Stimulated activated CD4-positive, alpha-beta T cell treated with anti-CD3 and anti-CD28 coated beads, Interleukin-4, amount 100 ng/mL, for 4 hours (primary cell): Measurements from ENCODE around the gene COL4A3.

Experiments used
- DNase-seq, 2 experiments: peaks; one replicate each; pipeline ENCODE4 v3.0.0-alpha.2; 2020

COL4A3 gene

GRCh38 chr2:227163998-227164762, at the start of gene COL4A3, which contains the start of gene COL4A4:
COL4A3 (plus strand) TSS chr2:227164624; CDS start chr2:227164727, 103 bp downstream.
COL4A4 (minus strand) TSS chr2:227164205; CDS start chr2:227147483, 16,722 bp downstream.
- DNase-seq: no peak

- no peak for DNase-seq
Observed at GRCh38 chr2:227115761-227116160, 48.7 kb upstream of the COL4A3 start.

- DNase-seq: no peak
Observed at GRCh38 chr2:227117027-227117426, 47.4 kb upstream of the COL4A3 start.

- no peak for DNase-seq
Observed at GRCh38 chr2:227117852-227118251, 46.6 kb upstream of the COL4A3 start.

GRCh38 chr2:227118353-227118752, 46.1 kb upstream of the COL4A3 start:
- no peak for DNase-seq

- no peak for DNase-seq
Observed at GRCh38 chr2:227123697-227124096, 40.7 kb upstream of the COL4A3 start.

GRCh38 chr2:227124811-227125210, 39.6 kb upstream of the COL4A3 start:
- no peak for DNase-seq

- DNase-seq: no peak
Observed at GRCh38 chr2:227125506-227125905, 38.9 kb upstream of the COL4A3 start.

- DNase-seq: no peak
Observed at GRCh38 chr2:227127201-227127600, 37.2 kb upstream of the COL4A3 start.

- DNase-seq: no peak
Observed at GRCh38 chr2:227130636-227131035, 33.8 kb upstream of the COL4A3 start.

GRCh38 chr2:227132986-227133385, 31.4 kb upstream of the COL4A3 start:
- DNase-seq: no peak

- DNase-seq: no peak
Observed at GRCh38 chr2:227134591-227134990, 29.8 kb upstream of the COL4A3 start.

GRCh38 chr2:227141301-227141700, 23.1 kb upstream of the COL4A3 start:
- DNase-seq: no peak

- DNase-seq: no peak
Observed at GRCh38 chr2:227143895-227144294, 20.5 kb upstream of the COL4A3 start.

- DNase-seq: no peak
Observed at GRCh38 chr2:227146456-227146855, 18.0 kb upstream of the COL4A3 start.

- DNase-seq: no peak
Observed at GRCh38 chr2:227147023-227147422, 17.4 kb upstream of the COL4A3 start.

- no peak for DNase-seq
Observed at GRCh38 chr2:227148106-227148505, 16.3 kb upstream of the COL4A3 start.

GRCh38 chr2:227150222-227150936, 14.0 kb upstream of the COL4A3 start:
- no peak for DNase-seq

- no peak for DNase-seq
Observed at GRCh38 chr2:227152093-227152766, 12.2 kb upstream of the COL4A3 start.

GRCh38 chr2:227153307-227153706, 11.1 kb upstream of the COL4A3 start:
- no peak for DNase-seq

- DNase-seq: no peak
Observed at GRCh38 chr2:227153758-227154486, 10.5 kb upstream of the COL4A3 start.

- no peak for DNase-seq
Observed at GRCh38 chr2:227154986-227155774, 9.2 kb upstream of the COL4A3 start.
